ENCODE data around the gene KRT35.

GRCh38 chr17:41491476-41491875 is 10.5 kb upstream of the KRT35 start:
- TF ChIP-seq CTCF (conservative IDR thresholded peaks at IDR 0.05; ENCODE audit: low read depth in 2 of 2) (no peak), POLR2AphosphoS5 (IDR thresholded peaks at IDR 0.05; ENCODE audit: low read depth) (no peak)

All from GM23338 (cell line).